Endodermal cell (in vitro differentiated cells): ENCODE results near the gene SOX1. TPM values are rescaled to one million over a fixed set of nuclear protein-coding genes. Genes with fewer than 3 reads are reported as not detected.

Source experiments
- DNase-seq: peaks from one replicate; pipeline ENCODE4 v3.0.0-alpha.2; 2017
- H3K27ac ChIP-seq: 2 replicates; pipeline ENCODE4 v1.5.1; 2013; ENCODE audit warnings: mild to moderate bottlenecking, low read depth, low read length, moderate library complexity
- H3K27me3 ChIP-seq: 2 replicates; pipeline ENCODE4 v1.6.1; 2013; ENCODE audit warnings: mild to moderate bottlenecking, low read length, moderate library complexity; ENCODE audit not compliant: insufficient read depth, control insufficient read depth, poor library complexity, severe bottlenecking
- H3K36me3 ChIP-seq: 2 replicates; pipeline ENCODE4 v1.7.0; 2013; ENCODE audit warnings: mild to moderate bottlenecking, low read length, moderate library complexity; ENCODE audit not compliant: control insufficient read depth, insufficient read depth
- H3K4me1 ChIP-seq: one replicate; pipeline ENCODE4 v1.7.0; 2013; ENCODE audit warnings: low read length; ENCODE audit not compliant: control insufficient read depth, insufficient read depth
- H3K4me3 ChIP-seq: 2 replicates; pipeline ENCODE4 v1.5.1; 2013; ENCODE audit warnings: mild to moderate bottlenecking, low read length, moderate library complexity
- H3K9ac ChIP-seq: 2 replicates; pipeline ENCODE4 v1.6.1; 2013; ENCODE audit warnings: mild to moderate bottlenecking, low read length, moderate library complexity; ENCODE audit not compliant: poor library complexity, severe bottlenecking; ENCODE audit errors: extremely low read depth
- H3K9me3 ChIP-seq: 2 replicates; pipeline ENCODE4 v1.6.1; 2013; ENCODE audit warnings: mild to moderate bottlenecking, low read length, moderate library complexity; ENCODE audit not compliant: control insufficient read depth
- H3K27ac Mint-ChIP-seq: 2 replicates; pipeline ENCODE4 v1.8.0; 2020; ENCODE audit warnings: mixed read lengths
- H3K27me3 Mint-ChIP-seq: 2 replicates; pipeline ENCODE4 v1.8.0; 2021; ENCODE audit warnings: mild to moderate bottlenecking, mixed read lengths; ENCODE audit not compliant: insufficient read depth
- H3K36me3 Mint-ChIP-seq: 2 replicates; pipeline ENCODE4 v1.8.0; 2020; ENCODE audit warnings: low read depth, mixed read lengths
- H3K4me1 Mint-ChIP-seq: 2 replicates; pipeline ENCODE4 v1.8.0; 2020; ENCODE audit warnings: mixed read lengths
- H3K4me3 Mint-ChIP-seq: 2 replicates; pipeline ENCODE4 v1.8.0; 2020; ENCODE audit warnings: mild to moderate bottlenecking, moderate library complexity, mixed read lengths
- H3K9me3 Mint-ChIP-seq: 2 replicates; pipeline ENCODE4 v1.8.0; 2020; ENCODE audit warnings: mild to moderate bottlenecking, mixed read lengths
- CTCF ChIP-seq: fragments of 200-600 bp; sonication (generic); conservative IDR thresholded peaks from 2 replicates; pipeline ENCODE4 v1.5.0; 2021; ENCODE audit warnings: antibody characterized with exemption, mild to moderate bottlenecking
- WGBS, 2 experiments: methylation state at CpG; one replicate each; pipeline versions ENCODE4 v1.1.5 to v1.1.7; 2013; ENCODE audit warnings: missing lambda C conversion rate in 2 of 2, mixed read lengths in 1 of 2; ENCODE audit not compliant: insufficient coverage in 1 of 2, insufficient read length in 1 of 2; 5-methylcytosine and 5-hydroxymethylcytosine counted together
- total RNA-seq, 2 donors: library from RNA; stranded (reverse); fragmentation: NEBNext Ultra II Directional in 1 of 2; extraction: Animal tissue kit (Norgen Biotek cat#: 25700) in 1 of 2; gene quantifications; 2 replicates in 1 of 2; 3 replicates in 1 of 2; pipeline ENCODE4 v1.2.1, GENCODE V29; 2021

Gene SOX1
- total RNA-seq, 2 donors from 2014 or later: not detected

DNA sequence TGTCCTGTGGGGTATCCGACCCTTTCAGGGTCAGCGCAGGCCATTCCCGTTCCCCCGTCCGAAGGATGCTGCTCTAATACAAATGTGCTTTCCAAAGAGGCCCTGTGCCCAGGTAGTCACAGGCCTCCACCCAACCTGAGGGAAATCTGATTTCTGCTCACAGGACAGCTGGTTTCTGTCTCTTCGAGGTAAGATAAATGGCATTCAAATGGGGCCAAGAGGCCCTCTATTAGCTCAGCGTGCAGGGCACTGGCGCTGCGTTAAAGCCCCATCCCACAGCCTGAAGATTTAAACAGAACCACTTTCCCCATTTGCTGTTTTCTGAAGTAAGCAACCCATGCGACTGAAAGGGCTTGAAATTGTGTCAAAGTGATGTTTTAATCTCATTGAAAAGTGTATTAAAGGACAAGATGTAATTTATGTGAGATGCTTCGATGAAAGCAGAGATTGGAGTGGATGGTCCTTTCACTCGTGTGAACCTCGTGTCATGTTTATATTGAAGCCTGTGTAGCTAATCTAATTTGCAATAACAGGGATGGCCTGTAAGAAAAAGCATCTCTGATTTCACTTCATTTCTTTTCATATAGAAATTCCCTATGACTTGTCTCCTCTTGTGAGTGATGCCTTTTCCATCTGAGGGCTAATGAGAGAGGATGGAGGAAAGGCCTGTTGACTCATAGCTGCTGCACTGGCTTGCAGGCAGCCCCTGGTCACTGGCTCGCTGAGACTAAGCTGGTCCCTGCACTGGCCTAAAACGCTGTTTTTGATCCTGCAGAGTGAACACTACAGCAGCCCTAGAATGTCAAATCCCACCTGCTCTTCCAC, 7.3 kb upstream of the SOX1 start:
- H3K36me3 ChIP-seq: no peaks in the 10 kb centered on the region
- H3K4me1 ChIP-seq: no peaks in the 10 kb centered on the region
- Mint-ChIP-seq H3K36me3 (no peaks in the 10 kb centered on the region), H3K27ac (no peak overlapping the region), H3K9me3 (no peaks in the 10 kb centered on the region), H3K27me3 (peaks cover 99% of the 10 kb centered on the region), H3K4me3 (no peak overlapping the region), H3K4me1 (peaks cover 11% of the 10 kb centered on the region)
- peaks cover 100% of the 10 kb centered on the region for H3K27me3 ChIP-seq
- H3K27ac ChIP-seq: no peak overlapping the region
- WGBS, 2 experiments: 12 to 19% methylated on average over 11 to 15 of the region's 15 CpGs
- DNase-seq: no peak
- TF ChIP-seq CTCF: no peak
- no peaks in the 10 kb centered on the region for H3K9me3 ChIP-seq
- no peak overlapping the region for H3K4me3 ChIP-seq
- H3K9ac ChIP-seq: no peak overlapping the region

DNA sequence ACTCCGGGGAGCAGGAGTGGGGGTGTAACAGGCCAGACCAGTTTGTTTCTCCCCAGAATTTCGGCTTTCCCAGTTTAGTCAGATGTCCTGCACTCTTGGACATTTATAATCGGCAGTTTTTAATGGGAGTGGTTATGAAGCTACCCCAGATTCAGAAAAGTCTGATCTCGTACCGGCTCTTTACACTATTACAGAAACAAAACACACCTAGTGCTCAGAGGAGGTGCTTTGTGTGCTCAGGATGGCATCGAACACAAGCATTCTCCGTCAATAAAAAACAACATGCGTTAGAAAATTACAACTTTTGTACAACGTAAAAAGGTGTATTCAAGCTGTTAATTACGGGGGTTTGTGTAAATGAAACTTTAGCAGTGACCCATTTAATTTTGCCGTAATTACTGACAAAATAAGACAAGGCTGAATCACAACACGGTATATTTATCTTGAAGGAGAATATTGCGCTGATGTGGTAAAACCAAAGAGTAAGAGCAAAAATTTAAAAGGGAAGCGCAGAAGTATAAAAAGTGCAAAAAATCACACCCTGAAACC, 6.6 kb upstream of the SOX1 start:
- Histone ChIP-seq H3K9ac (no peak overlapping the region), H3K4me3 (no peak overlapping the region), H3K9me3 (no peaks in the 10 kb centered on the region), H3K27ac (no peak overlapping the region), H3K27me3 (peaks cover 100% of the 10 kb centered on the region), H3K36me3 (no peaks in the 10 kb centered on the region), H3K4me1 (no peaks in the 10 kb centered on the region)
- H3K4me3 Mint-ChIP-seq: no peak overlapping the region
- DNase-seq: no peak
- 26 to 34% methylated on average over 7 to 14 of the region's 14 CpGs for WGBS, 2 experiments
- no peaks in the 10 kb centered on the region for H3K36me3 Mint-ChIP-seq
- H3K9me3 Mint-ChIP-seq: no peaks in the 10 kb centered on the region
- no peak for TF ChIP-seq CTCF
- peaks cover 99% of the 10 kb centered on the region for H3K27me3 Mint-ChIP-seq
- no peak overlapping the region for H3K27ac Mint-ChIP-seq
- H3K4me1 Mint-ChIP-seq: peaks cover 6% of the 10 kb centered on the region

GRCh38 chr13:112060899-112061366, 6.0 kb upstream of the SOX1 start:
- Mint-ChIP-seq H3K27me3 (peaks cover 99% of the 10 kb centered on the region), H3K4me1 (peaks cover 6% of the 10 kb centered on the region), H3K9me3 (no peaks in the 10 kb centered on the region), H3K4me3 (no peak overlapping the region), H3K36me3 (no peaks in the 10 kb centered on the region), H3K27ac (no peak overlapping the region)
- Histone ChIP-seq H3K4me1 (no peaks in the 10 kb centered on the region), H3K4me3 (no peak overlapping the region), H3K36me3 (no peaks in the 10 kb centered on the region), H3K27ac (no peak overlapping the region), H3K9me3 (no peaks in the 10 kb centered on the region), H3K27me3 (peaks cover 100% of the 10 kb centered on the region), H3K9ac (no peak overlapping the region)
- WGBS, 2 experiments: 1 to 7% methylated on average over 15 to 29 of the region's 29 CpGs
- no peak for TF ChIP-seq CTCF
- DNase-seq: peak; percentile 79
